Esophagus squamous epithelium (tissue), 5 donors: ENCODE data around the gene GGT5. TPM values are rescaled to one million over a fixed set of nuclear protein-coding genes. Genes with fewer than 3 reads are reported as not detected.

ENCODE experiments used
- DNase-seq: peaks from one replicate; lab custom pipeline; 2025; lab: John Stamatoyannopoulos, UW
- H3K27ac ChIP-seq, 4 donors: fragments of 200-600 bp; sonication (generic); one replicate each; pipeline ENCODE4 v1.5.1; 2016 to 2019; ENCODE audit warnings: mild to moderate bottlenecking in 1 of 4
- H3K27me3 ChIP-seq, 4 donors: fragments of 200-600 bp; sonication (generic); 1 replicate in 3 of 4; 2 replicates in 1 of 4; pipeline versions ENCODE4 v1.5.1 to v1.6.0; 2017 to 2021; ENCODE audit warnings: antibody characterized with exemption in 1 of 4
- H3K36me3 ChIP-seq, 3 donors: fragments of 200-600 bp; sonication (generic); one replicate each; pipeline ENCODE4 v1.5.1; 2016 to 2019
- H3K4me1 ChIP-seq, 3 donors: fragments of 200-600 bp; sonication (generic); one replicate each; pipeline ENCODE4 v1.5.1; 2017 to 2019
- H3K4me3 ChIP-seq, 4 donors: fragments of 200-600 bp; sonication (generic); 1 replicate in 3 of 4; 2 replicates in 1 of 4; pipeline ENCODE4 v1.5.1; 2016 to 2019; ENCODE audit warnings: mild to moderate bottlenecking in 2 of 4, moderate library complexity in 1 of 4
- H3K9me3 ChIP-seq, 3 donors: fragments of 200-600 bp; sonication (generic); one replicate each; pipeline ENCODE4 v1.5.1; 2016 to 2019
- POLR2A ChIP-seq, 4 donors: fragments of 450-650 bp; IDR thresholded peaks; one replicate each; pipeline ENCODE4 v1.6.1; 2017; ENCODE audit warnings: antibody characterized with exemption in 4 of 4, mild to moderate bottlenecking in 4 of 4, moderate library complexity in 3 of 4
- WGBS, 2 donors: methylation state at CpG; one replicate each; pipeline ENCODE4 v1.1.5; 2018; 5-methylcytosine and 5-hydroxymethylcytosine counted together
- intact Hi-C: fragments of 100-400 bp; cut with DNase I; formaldehyde crosslinking; loops from one replicate; pipeline ENCODE4 v1.15.0; 2022
- total RNA-seq, 4 donors: library from RNA; depleted of rRNA; stranded (reverse); fragments of >200 nt; gene quantifications; one replicate each; pipeline ENCODE4 v1.1.0, GENCODE V29; 2016
- TF ChIP-seq, protein P1 (sequence below), 6 experiments: fragments of 450-650 bp in 4 of 6; fragments of 200-600 bp in 2 of 6; sonication (generic) in 2 of 6; IDR thresholded peaks; one replicate each; pipeline ENCODE4 v1.5.1; 2016 to 2019; ENCODE audit warnings: antibody characterized with exemption in 6 of 6, mild to moderate bottlenecking in 4 of 6, moderate library complexity in 4 of 6
- donor health status: DM: yes; HTN: yes; CAD: no.

GGT5 gene
- total RNA-seq, 4 donors from 2014 or later: 2.6 to 26.5 (median 7.1) TPM

- H3K9me3 ChIP-seq: no peaks in the 10 kb centered on the region
- peaks cover 8 to 72% (median 28%) of the 10 kb centered on the region in 3 donors for H3K4me1 ChIP-seq
- peak within 1 kb of the TSS in 2 of 4 donors; percentile 1 to 35 for H3K4me3 ChIP-seq
- TF ChIP-seq, protein P1, sequence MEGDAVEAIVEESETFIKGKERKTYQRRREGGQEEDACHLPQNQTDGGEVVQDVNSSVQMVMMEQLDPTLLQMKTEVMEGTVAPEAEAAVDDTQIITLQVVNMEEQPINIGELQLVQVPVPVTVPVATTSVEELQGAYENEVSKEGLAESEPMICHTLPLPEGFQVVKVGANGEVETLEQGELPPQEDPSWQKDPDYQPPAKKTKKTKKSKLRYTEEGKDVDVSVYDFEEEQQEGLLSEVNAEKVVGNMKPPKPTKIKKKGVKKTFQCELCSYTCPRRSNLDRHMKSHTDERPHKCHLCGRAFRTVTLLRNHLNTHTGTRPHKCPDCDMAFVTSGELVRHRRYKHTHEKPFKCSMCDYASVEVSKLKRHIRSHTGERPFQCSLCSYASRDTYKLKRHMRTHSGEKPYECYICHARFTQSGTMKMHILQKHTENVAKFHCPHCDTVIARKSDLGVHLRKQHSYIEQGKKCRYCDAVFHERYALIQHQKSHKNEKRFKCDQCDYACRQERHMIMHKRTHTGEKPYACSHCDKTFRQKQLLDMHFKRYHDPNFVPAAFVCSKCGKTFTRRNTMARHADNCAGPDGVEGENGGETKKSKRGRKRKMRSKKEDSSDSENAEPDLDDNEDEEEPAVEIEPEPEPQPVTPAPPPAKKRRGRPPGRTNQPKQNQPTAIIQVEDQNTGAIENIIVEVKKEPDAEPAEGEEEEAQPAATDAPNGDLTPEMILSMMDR (IDR thresholded peaks at IDR 0.05): no peak
- TF ChIP-seq POLR2A (IDR thresholded peaks at IDR 0.05): no peak
- H3K27me3 ChIP-seq: no peaks in the 10 kb centered on the region
- WGBS, 2 donors: 63 to 79% methylated on average over 3 to 9 of the region's 35 CpGs
- H3K27ac ChIP-seq: peak within 1 kb of the TSS in 3 of 4 donors; percentile 24 to 64 (median 37)
- no peak for DNase-seq
- H3K36me3 ChIP-seq: peaks cover 0 to 25% (median 4%) of the 10 kb centered on the region in 3 donors
- intact Hi-C loops: no loop called here
These were observed 63.5 kb downstream of the GGT5 start, which contains the start of gene SUSD2 for GRCh38 chr22:24181088-24181995. TSS of gene SUSD2 (plus strand) at chr22:24181487. CDS start at chr22:24181520, 33 bp downstream.

- intact Hi-C loops: no loop called here
- DNase-seq: no peak
- no peak overlapping the region for H3K4me3 ChIP-seq
- H3K27me3 ChIP-seq: no peaks in the 10 kb centered on the region
- H3K36me3 ChIP-seq: peaks cover 0 to 34% (median 4%) of the 10 kb centered on the region in 3 donors
- H3K9me3 ChIP-seq: no peaks in the 10 kb centered on the region
- peak overlapping the region in 3 of 4 donors; percentile 13 to 64 (median 37) for H3K27ac ChIP-seq
- H3K4me1 ChIP-seq: peaks cover 8 to 77% (median 28%) of the 10 kb centered on the region in 3 donors
- TF ChIP-seq, protein P1 (IDR thresholded peaks at IDR 0.05): no peak
- no peak for TF ChIP-seq POLR2A (IDR thresholded peaks at IDR 0.05)
- 50 to 79% methylated on average over 1 to 7 of the region's 16 CpGs for WGBS, 2 donors
These were observed 64.4 kb downstream of the GGT5 start for GRCh38 chr22:24180316-24181087.

DNA sequence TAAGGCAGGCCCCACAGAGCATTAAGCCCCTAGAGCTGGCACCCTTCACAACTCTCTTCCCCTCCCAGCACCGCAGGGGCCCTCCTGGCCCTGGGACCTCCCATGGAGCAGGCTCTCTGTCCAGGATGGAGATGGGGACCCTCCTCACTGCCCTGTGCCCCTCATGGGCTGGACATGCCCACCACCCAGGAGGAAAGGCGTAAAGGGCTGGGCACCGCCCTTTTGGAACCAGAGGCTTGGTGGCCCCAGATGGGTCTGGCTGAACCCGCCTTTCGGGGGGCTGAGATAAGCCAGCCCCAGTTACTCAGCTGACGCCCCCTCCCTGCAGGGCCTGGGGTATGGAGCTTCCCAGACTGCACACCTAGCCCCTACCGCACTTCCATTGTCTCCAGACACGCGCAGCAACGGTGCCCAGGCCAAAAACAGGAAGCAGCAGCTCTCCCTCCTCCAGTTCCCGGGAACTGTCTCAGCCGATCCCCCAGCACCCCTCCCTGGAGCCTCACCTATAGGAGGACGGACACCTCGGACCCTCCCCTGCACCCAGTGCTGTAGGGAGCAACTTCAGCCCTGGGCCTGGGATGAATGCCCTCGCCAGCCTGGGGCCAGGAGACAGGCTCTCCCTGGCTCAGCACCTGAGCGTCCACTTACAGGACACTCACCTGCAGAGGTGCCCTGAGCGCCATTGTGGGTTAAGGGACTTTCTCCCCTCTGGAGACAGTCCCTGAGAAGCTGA, 65.2 kb downstream of the GGT5 start:
- no peak for TF ChIP-seq POLR2A (IDR thresholded peaks at IDR 0.05)
- TF ChIP-seq, protein P1 (IDR thresholded peaks at IDR 0.05): no peak
- Histone ChIP-seq H3K4me1 (peaks cover 8 to 85% (median 32%) of the 10 kb centered on the region in 3 donors), H3K4me3 (no peak overlapping the region), H3K27me3 (no peaks in the 10 kb centered on the region), H3K36me3 (peaks cover 0 to 42% (median 4%) of the 10 kb centered on the region in 3 donors), H3K27ac (peak overlapping the region in 2 of 4 donors; percentile 25 to 64), H3K9me3 (no peaks in the 10 kb centered on the region)
- no peak for DNase-seq
- intact Hi-C loops: no loop called here
- 60% methylated on average over 11 of the region's 17 CpGs; no CpG with 5 or more reads in 1 of the 2 donors for WGBS, 2 donors

GRCh38 chr22:24178502-24179440, 66.1 kb downstream of the GGT5 start:
- Histone ChIP-seq H3K4me1 (peaks cover 8 to 81% (median 29%) of the 10 kb centered on the region in 3 donors), H3K4me3 (no peak overlapping the region), H3K36me3 (peaks cover 0 to 51% (median 4%) of the 10 kb centered on the region in 3 donors), H3K27me3 (no peaks in the 10 kb centered on the region), H3K9me3 (no peaks in the 10 kb centered on the region), H3K27ac (peak overlapping the region in 3 of 4 donors; percentile 68 to 86 (median 75))
- DNase-seq: no peak
- TF ChIP-seq, protein P1 (IDR thresholded peaks at IDR 0.05): peak in 2 of 6 experiments; percentile 8 to 14
- TF ChIP-seq POLR2A (IDR thresholded peaks at IDR 0.05): no peak
- intact Hi-C loops: no loop called here
- 76 to 83% methylated on average over 16 to 20 of the region's 21 CpGs for WGBS, 2 donors
